ENCODE results near the gene CTLA4.
"Not testable (repeated sequence)": the region's sequence is repeated elsewhere in the genome, so short reads cannot be mapped to it uniquely, and the experiment has no call there.

Gene CTLA4

DNA sequence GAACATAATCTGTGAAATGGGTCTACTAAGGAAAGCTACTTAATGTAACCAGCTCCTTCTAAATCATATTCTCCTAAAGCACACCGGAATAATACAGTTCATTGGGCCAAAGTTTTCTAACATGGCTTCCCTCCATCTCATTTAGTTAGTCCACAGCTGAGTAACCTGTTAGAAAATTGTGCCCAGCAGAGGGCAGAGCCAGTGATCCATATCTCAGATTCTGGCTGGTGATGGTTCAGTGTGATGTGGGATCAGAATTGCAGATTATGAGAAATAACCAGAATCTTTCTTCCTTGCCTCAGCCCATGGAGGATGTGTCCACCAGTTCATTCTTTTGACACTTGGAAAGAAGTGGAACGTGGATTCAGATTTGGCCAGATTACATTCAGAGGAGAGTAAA lies 9.4 kb upstream of the CTLA4 start:
- DNase-seq = peak; percentile 21

- no peak for DNase-seq
Measured at GRCh38 chr2:203859030-203859789, 8.4 kb upstream of the CTLA4 start.

- no peak for DNase-seq
Measured at GRCh38 chr2:203861197-203861596, 6.4 kb upstream of the CTLA4 start.

- no peak for DNase-seq
Measured at GRCh38 chr2:203861607-203862006, 6.0 kb upstream of the CTLA4 start.

- DNase-seq = peak; percentile 67
Measured at GRCh38 chr2:203869223-203870042, 1.9 kb downstream of the CTLA4 start.

- no peak for DNase-seq
Measured at GRCh38 chr2:203870481-203870880, 2.9 kb downstream of the CTLA4 start.

GRCh38 chr2:203870941-203871340 lies 3.4 kb downstream of the CTLA4 start:
- DNase-seq = no peak

GRCh38 chr2:203871371-203871983 lies 3.9 kb downstream of the CTLA4 start:
- DNase-seq = no peak

- no peak for DNase-seq
Measured at GRCh38 chr2:203873461-203873860, 5.9 kb downstream of the CTLA4 start.

- DNase-seq = peak; percentile 21
Measured at GRCh38 chr2:203873921-203874631, 6.5 kb downstream of the CTLA4 start.

DNA sequence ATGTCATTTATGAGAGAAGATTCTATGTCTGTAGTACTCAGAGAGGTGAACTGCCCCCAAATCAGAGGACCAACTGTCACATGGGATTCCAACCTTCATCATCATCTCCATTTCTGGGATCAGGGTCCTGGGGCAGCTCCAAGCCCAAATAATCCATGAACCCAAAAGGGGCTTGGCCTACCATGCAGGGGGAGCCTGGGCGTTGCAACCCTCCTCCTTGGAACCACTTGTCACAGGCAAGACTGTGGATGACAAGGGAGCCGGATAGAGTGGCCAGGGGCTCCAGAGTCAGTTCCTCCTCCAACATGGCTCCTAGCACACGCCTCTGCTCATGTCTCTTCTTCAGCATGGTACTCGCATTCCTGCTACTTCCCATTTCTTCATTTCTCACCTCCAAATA lies 7.9 kb downstream of the CTLA4 start:
- no peak for DNase-seq

GRCh38 chr2:203876328-203876727 lies 8.8 kb downstream of the CTLA4 start:
- DNase-seq = no peak

DNA sequence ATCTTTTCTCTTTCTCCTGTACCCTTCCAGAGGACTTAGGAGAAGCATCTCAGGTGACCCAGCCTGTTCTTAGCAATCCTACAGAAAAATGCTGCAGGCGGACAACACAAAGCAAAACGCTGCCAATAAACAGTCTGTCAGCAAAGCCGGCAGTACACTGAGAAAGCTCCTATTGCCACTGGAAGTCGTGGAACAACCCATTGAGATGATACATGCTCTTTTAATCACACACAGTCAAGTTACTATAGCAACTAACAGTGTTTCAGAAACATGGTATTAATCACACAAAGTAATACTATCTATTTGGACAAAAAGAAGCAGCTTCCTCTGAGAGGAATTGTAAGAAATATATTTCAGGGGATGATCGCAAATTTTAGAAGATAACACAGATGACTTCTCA lies 10.5 kb downstream of the CTLA4 start:
- DNase-seq = no peak

- DNase-seq = no peak
Measured at GRCh38 chr2:203880557-203881125, 13.1 kb downstream of the CTLA4 start.

GRCh38 chr2:203881185-203881584 lies 13.6 kb downstream of the CTLA4 start:
- not testable (repeated sequence) for DNase-seq

DNA sequence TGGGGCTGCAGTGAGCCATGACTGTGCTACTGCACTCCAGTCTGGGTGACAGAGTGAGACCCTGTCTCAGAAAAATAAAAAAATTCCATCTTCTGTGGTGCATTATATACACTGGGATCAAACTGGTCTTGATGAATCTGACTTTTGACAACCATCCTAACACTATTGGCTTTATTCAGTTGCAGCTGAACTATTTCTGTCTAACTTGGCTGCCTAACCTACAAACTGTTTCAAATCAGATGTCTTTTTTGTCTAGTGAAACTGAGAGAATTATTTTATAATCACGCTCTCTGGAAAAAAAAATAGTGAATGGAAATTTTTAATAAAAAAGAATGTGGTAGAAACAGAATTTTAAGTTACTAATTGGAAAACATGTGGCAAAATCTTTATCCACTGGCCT lies 15.0 kb downstream of the CTLA4 start:
- DNase-seq = no peak

- no peak for DNase-seq
Measured at GRCh38 chr2:203886661-203887151, 19.1 kb downstream of the CTLA4 start.

DNA sequence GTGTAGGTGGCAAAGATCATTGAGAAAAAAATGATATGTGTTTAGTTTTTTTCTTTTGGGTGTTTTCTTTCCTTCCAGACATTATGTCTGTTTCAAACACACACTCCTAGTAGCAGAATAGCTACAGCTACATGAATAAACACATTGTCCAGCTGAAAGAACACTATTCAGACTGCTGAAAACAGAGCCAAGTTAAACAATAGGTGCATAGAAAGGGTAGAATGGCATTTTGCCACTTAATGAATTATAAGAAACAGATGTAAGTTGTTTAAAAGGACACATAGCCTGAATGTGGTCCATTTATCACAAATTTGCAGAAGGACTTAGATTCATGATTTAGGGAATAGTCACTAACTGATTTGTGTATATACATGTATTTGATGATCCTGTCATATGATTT lies 20.1 kb downstream of the CTLA4 start:
- DNase-seq = no peak

- DNase-seq = no peak
Measured at GRCh38 chr2:203889542-203889941, 22.0 kb downstream of the CTLA4 start.

GRCh38 chr2:203889944-203890343 lies 22.4 kb downstream of the CTLA4 start:
- DNase-seq = no peak

DNA sequence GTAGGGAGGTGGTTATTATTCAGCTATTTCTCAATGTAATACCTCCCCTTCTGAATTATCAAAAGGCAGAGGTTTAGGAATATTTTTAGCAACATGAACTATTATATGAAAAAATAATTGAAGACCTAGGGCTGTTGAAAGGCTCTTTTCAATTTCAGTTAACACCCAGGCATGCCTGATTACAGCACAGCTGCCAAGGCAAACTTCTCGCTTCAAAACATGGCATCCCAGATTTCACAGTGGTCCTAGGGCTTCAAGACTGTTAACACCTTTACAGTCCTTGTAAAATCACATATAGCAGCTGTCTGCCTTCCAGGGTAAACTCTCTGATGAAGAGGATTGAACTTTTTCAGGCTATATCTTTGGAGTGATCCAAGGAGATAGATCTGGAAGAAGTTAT lies 23.2 kb downstream of the CTLA4 start:
- DNase-seq = no peak

DNA sequence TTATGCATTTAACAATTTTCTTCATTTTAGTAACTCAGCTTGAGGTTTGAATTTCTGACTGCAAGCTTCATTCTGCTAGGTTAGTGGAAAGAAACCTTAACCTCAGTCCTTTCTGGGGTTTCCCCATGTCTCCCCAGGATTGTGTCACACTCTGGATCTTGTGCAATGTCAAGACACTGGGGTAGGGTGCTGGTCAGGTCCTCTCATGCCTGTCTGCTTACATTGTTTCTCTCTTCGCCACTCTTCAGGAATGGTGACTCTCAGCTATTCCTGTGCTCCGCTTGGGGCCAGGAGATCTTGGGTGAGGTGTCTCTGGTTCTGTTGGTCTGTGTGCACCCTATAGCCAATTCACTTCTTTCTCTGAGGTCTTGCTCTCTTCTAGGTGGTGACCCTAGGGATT lies 23.9 kb downstream of the CTLA4 start:
- DNase-seq = no peak

DNA sequence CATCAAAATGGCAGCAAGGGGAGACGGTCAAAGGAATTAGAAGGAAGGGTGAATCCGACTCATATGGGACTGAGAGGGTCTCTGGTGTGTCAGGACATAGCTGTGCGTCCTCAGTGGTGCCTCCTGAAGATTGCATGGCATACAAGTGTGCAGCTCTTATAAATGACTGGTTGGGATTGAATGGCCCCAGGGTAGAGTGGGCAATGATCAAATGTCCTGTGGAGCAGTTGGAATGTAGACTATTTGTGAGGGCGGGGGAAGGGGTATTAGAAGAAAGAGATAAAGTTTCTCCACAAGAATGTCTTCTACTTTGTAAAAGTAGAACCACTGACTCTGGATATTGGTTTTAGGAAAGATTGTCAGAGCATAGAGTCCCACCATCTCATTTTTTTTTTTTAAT lies 24.6 kb downstream of the CTLA4 start:
- no peak for DNase-seq

All from central memory CD4-positive, alpha-beta T cell (primary cell).